Peyer's patch (tissue), 4 donors: Measurements from ENCODE around the gene LAMC3.

Experiments
- POLR2A ChIP-seq, 2 donors: fragments of 450-650 bp; IDR thresholded peaks; one replicate each; pipeline ENCODE4 v1.5.1; 2017; ENCODE audit warnings: antibody characterized with exemption in 2 of 2, mild to moderate bottlenecking in 2 of 2, moderate library complexity in 2 of 2
- TF ChIP-seq, protein P1 (sequence below), 6 experiments: fragments of 450-650 bp in 4 of 6; fragments of 200-600 bp in 2 of 6; sonication (generic) in 1 of 6; IDR thresholded peaks; one replicate each; pipeline ENCODE4 v1.5.1; 2017 to 2019; ENCODE audit warnings: antibody characterized with exemption in 6 of 6, mild to moderate bottlenecking in 3 of 6, moderate library complexity in 1 of 6

DNA sequence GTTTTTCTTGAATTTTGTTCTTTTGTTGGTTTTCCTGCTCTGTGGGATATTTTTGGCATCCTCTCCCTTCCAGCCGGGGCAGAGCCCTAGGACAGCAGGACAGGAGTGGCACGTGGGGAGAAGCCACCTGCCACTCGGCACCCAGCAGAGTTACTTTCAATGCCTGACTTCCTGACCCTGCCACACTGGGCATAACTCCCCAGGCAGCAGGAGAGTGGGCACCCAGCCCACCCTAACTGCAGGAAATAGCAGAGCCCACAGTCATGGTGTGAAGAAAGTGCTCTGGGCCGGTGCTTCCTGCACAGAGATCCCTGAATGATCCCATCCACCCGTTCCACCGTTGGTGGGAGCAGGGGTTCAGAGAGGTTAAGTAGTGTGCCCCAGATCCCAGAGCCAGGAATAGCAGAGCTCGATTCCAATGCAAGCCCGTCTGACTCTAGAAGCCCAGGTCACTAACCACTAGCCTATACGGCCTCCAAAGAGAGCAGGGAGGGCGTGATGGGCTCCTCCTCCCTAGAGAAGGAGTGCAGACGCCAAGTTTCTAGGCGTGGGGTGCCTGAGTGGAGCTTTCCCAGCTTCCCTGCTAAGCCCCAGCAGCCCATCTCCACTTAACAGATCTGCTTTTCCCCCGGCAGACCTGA lies 108.3 kb downstream of the LAMC3 start:
- TF ChIP-seq, protein P1, sequence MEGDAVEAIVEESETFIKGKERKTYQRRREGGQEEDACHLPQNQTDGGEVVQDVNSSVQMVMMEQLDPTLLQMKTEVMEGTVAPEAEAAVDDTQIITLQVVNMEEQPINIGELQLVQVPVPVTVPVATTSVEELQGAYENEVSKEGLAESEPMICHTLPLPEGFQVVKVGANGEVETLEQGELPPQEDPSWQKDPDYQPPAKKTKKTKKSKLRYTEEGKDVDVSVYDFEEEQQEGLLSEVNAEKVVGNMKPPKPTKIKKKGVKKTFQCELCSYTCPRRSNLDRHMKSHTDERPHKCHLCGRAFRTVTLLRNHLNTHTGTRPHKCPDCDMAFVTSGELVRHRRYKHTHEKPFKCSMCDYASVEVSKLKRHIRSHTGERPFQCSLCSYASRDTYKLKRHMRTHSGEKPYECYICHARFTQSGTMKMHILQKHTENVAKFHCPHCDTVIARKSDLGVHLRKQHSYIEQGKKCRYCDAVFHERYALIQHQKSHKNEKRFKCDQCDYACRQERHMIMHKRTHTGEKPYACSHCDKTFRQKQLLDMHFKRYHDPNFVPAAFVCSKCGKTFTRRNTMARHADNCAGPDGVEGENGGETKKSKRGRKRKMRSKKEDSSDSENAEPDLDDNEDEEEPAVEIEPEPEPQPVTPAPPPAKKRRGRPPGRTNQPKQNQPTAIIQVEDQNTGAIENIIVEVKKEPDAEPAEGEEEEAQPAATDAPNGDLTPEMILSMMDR (IDR thresholded peaks at IDR 0.05), result no peak
- TF ChIP-seq POLR2A (IDR thresholded peaks at IDR 0.05), result no peak
